HG03439 (cell line): ENCODE results near the gene CEACAM21.

Source experiments
- ATAC-seq: cut with Tn5 transposase; IDR thresholded peaks from one replicate; pipeline ENCODE4 v1.9.1; 2021; ENCODE audit warnings: mild to moderate bottlenecking, moderate library complexity; ENCODE audit not compliant: unreplicated experiment

CEACAM21 gene

DNA sequence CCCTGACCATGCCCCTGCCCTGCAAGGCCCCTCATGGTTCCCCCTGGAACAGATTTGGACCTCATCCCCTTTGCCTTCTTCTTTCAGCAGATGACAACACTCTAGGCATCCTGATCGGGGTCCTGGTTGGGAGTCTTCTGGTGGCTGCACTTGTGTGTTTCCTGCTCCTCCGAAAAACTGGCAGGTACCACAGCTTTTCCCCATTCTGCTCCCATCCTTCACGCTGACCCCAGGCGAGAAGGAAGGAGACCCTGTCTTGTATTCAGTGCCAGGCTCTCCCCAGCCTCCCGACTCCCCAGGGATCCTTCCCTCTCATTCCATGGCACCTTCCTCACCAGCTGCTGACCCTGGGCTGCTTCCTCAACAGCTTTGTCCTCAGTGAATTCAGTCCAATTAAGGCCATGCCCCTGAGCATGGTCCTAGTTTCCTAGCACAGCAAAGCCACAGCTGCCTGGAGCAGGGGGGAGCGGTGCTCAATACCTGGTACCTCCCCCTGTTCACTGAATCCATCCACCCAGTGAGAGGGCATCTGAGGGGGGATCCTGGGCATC lies 8.4 kb downstream of the CEACAM21 start:
- no peak for ATAC-seq

DNA sequence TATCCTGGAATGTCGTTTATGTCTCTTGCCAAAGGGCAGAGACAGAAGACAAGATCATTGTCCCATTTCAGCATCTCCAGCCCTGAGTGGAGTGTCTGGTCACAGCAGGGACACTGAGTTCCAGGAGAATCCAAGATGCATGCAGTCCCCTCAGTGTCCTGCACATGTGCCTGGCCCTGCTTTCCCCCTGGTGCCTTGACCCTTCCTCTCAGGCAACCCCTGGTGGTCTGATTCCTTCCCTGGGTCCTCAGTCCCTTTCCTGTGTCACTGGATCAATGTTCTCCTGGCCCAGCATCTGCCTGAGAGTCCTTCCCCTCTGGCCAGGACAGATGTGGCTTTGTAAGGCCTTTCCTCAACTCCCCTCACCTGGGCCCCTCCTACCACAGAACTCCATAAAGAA lies 9.0 kb downstream of the CEACAM21 start:
- ATAC-seq = no peak

DNA sequence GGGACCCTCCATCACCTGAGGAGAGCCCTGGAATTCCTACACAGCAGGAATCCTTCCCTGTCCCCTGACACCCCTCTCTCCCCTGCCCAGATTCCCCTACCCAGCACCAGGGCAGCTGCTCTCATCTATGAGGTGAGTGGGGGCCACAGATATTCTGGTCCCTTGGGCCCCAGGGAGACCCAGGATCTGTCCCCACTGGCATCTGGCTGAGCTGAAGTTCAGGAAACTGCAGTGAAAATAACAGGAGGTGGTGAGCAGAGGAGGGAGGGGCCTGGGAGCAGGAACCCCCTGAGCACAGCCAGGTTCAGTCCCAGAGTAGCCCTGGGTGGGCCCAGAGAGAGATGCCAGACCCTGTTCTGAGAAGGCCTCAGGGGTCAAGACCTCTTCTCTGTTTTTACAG lies 10.1 kb downstream of the CEACAM21 start:
- ATAC-seq = no peak

DNA sequence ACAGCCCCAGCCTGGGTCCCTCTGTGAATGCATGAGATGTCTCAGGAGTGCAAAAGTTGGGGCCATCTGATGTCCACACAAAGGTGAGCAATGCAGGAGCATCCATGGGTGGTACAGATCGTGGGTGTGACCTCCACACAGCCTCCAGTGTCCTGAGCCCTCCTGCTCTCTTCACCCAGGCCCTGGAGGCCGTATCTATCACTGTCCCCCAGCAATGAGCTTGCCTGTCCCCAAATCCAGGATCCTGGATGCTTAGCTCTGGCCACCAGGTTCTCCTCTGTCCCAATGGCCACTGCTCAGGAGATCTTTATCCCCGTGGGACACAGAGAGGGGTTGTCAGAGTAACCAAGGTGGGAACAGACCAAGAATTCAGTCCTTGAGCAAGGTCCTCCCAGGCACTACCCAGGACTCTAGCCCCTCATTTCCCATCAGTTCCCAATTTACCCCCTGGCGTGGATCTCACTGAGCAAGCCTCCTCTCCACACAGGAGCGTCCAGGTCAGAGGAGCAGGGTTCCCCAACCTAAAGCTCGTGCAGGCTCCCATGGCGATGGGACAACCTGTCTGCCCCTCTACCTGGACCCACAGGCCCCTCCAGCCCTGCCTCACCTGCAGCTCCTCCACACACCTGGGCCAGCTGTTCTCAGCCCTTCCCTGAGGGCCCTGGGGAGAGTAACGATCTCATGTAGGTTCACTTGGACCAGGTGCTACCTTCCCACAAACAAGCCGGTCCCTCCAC lies 11.3 kb downstream of the CEACAM21 start:
- ATAC-seq = no peak

DNA sequence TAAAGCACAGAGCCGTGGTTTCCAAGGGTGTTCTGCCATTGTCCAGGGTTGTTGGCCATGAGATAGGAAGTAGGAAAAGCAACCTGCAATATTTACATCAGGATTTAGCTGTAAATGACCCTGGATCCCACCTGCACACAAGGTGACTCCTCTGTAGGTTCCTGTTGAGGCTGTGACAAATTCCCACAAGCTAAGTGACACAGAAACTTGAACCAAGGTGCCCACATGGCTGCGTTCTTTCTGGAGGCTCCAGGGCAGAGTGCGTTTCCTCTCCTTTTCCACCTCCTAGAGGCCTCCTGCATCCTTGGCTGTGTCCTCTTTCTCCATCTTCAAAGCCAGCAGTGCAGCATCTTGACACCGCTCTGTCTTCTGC lies 11.9 kb downstream of the CEACAM21 start:
- no peak for ATAC-seq

DNA sequence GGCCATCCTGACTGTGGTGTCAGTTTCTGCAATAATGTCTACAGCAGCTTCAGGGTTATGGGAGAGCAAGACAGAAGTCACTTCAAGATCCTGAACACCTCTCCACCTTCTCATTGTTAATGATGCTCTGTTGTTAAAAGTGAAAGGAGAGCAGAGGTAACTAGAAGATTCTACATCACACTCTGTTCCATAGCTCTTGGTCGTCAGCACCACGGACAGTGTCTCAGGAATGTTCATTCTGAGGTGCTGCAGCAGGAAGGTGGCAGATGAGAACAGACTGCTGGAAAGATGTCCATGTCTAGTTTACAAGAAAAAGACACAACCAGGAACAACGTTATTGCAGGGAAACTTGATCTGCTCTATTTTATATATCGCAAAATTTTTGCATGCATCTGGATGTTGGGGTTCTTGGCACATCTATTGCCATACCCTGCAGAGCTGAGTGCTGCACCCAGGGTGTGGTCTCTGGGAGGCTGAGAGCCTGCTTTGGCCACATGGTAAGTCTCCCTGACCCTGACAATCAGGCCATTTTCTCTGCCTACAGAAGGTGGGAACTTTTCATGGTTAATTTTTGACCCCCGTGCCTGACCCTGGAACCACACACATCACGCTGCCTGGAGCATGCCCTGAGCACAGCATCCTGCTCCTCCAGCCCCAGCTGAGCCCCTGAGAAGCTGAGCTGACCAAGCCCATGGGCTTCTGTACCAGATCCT lies 12.7 kb downstream of the CEACAM21 start:
- no peak for ATAC-seq

DNA sequence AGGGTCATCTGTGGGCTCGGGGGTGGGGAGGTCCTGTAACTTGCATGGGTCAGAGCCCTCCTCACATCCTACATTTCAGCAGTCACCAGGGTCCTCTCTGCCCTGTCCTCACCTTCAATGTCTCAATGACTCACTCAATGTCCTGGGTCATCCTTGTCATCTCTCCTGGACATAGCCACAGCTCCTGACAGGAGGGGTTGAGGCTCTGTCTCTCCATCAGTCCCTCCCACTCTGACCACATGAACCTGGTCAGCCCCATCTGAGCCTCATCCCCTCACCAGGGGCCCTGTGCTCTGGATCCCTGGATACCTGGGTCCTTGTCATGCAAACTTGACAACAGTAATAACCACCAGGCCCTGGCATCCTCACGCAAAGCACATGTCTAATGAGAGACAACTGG lies 13.4 kb downstream of the CEACAM21 start:
- ATAC-seq = no peak

DNA sequence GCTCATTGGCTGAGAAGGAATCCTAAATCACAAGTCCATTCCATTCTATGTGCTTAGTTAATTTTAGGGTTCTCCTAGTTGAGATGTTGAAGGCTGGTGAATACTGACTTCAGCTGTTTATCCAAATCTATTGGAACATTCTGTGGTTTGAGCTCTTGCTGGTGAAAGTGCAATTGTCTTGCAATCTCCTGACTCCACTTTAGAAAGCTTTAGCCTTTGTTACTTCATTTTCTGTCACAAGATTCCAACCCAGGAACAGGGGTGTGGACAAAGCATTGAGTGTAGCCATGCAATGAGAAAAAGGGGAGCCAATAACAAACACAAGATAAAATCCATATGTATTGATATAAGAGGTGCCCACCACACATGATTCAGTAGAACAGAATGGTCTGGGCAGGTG lies 15.0 kb downstream of the CEACAM21 start:
- no peak for ATAC-seq

DNA sequence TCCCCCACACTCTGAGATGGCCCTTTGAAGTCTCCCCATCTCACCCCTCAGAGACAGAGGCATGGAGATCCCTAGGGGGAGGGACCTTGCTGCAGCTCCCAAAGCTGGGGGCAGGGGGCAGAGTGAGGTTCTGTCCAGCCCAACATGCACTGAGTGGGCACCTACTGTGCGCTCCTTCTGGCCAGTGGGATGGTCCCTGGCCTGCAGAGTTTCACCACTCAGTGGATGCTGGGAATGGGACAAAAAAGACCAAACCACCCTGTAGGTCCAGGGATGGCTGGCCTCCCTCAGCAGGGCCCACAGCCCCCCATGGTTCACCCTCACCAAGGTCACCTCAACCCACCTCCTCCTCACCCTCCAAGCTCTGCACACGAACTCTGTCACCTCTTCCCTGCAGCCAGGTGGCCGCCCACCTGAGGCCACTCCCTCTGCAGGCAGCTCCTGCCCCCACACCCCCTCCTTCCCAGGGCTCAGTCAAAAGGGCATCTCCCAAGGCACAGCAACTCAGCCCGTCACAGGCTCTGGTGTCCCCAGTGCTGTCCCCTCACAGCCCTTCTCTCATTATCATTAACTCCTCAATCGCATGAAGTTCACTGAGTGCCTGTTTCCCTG lies 16.1 kb downstream of the CEACAM21 start:
- no peak for ATAC-seq

DNA sequence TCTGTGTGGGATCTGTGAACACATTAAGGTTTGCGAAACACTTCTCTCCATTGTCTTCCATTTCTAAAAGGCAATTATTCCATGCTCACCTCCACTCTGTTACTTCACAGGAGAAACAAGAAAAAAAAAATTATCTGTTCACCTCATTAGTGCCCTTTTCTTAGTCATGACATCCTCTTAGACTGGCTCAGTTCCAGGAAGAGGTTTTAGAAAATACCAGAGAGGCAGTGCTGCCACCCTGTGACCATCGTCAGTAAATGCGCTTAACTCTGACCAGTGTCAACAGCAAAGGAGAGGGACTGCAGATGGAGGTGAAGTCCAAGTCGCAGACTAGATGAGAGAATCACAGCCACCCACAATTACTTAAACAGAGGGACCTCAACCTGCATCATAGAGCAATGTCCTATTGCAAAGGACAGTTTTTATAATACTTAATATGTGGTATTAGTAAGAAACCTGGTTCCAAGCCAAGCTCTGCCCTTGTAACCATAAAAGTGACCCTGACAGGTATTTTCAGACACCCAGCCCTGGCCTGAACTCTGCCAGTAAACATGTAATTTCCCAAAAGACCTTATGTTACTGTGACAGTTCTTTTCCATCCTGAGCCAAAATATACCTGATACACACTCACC lies 19.4 kb downstream of the CEACAM21 start:
- ATAC-seq = peak; percentile 58

DNA sequence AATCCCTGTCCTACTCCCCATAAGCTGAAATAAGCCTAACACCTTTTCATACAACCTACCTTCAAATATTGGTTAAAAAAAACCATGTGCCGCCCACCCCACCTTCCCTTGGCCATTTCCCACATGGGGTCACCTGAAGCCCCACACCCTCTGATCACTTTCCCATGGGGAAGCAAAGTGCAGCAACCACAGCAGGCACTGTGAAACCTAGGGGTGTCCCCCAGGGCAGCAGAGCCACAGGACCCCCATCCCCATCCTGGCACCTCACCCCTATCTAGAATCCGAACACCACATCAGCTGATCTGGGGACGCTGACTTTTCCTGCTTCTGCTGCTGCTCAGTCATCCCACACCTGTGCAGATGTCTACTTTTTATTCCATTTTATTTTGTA lies 19.9 kb downstream of the CEACAM21 start:
- ATAC-seq = no peak

DNA sequence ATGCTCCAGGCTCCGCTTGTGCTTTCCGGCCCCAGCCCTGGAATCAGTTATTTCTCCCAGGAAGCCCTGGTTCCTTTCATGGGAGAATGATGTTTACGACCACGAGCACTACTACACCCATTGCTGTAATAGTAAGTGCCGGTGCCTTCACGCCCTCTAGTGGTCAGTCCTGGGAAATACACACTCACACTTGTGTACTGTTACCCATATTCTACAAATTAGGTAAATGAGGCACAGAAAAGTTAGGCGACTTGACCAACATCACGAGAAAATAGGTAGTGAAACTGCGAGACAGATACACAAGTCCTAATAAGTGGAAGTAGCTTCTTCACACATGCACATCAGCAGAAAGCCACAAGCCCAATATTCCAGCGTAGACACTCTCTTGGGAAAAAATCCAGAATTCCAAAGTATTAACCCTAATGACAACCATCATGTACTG lies 21.7 kb downstream of the CEACAM21 start:
- ATAC-seq = peak; percentile 66

DNA sequence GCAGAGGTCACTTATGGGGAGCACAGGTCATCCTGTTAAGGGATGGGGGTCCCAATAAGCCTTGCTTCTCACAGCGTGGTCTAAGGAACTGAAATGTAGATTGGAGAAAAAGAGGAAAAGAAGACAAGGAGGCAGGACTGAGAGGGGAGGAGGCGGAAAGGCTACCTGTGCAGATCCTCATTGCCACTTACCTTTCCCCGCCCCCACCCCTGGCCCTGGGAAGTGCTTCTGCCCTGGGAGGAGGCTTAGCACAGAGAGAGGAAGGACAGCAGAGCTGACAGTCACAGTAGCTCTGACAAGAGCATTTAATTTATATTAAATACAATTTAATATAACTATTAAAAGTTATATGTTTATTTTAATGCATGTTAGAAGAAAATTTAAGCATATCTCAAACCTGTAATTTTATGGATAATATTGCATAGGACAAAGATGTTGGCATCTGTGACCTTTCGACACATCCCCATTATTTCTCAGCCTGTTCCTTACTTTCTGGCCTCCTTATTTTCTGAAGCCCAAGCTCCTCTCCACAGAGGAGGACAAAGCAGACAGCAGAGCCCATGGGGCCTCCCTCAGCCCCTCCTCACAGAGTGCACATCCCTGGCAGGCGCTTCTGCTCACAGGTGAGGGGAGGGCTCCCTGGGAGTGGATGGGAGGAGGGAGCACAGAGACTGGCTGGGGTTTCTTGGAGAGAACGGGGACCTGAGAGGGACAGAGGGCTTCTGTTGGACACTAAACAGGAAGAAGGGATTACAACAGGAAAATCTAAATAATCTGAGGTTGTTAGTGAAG lies 23.4 kb downstream of the CEACAM21 start:
- no peak for ATAC-seq

DNA sequence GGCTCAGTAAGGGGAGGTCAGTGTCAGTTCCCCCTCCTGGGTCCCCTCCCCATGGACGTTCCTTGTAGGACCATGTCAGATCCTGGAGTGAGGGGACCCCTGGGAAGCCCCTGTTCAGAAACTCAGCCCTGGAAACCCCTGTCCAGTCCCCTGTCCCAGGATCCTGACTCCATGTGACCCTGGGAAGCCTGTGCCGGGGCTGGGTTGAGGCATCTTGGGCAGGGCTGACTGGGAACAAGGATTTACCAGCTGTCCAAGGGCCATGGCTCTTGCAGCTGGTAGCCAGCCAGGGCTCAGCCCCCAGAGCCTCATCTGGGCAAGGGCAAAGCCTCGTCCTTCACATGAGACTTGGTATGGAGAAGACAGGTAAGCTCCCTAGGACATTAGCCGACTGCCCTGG lies 25.8 kb downstream of the CEACAM21 start:
- ATAC-seq = no peak

DNA sequence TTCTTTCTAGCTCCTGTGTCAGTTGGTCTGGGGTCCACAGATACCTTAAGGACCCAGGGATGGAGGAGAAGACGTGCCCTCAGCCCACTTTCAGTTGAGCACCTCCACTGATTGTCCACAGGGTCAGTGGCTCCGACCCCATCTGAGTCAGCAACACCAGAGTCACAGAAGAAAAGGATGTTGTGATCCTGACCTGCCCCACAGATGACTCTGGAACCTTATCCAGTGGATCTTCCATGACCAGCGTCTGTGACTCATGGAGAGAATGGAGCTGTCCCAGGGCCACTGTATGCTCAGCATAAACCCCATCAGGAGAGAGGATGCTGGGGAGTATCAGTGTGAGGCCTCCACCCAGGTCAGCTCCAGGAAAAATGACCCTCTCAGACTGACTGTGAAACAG lies 28.9 kb downstream of the CEACAM21 start:
- no peak for ATAC-seq

DNA sequence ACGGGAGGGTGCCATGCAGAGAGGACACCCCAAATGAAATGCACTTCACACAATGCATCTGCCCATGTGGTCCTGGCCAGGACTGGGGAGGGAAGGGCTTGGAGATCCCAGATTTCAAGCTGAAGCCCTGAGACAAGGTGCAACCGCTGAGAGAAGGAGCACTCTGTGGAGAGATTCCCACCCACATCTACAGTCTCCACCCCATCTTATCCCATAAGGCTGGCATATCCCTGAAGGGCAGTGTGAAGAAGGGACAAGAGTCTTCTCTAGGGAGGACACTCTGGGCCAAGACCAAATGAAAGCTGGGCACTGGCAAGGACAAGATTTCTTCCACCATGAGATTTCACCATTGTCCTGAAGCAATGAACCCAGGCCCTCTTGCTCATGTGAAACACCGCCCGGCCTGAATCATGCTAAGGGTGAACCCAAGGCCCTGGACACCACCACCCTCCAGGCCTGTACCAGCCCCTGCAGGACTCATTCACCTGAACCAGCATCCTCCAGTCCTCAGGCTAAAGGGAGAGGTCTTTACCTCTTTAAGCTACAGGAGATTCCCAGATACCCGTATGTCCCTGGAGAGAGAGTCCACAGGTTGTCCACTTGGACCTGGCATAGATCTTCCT lies 30.4 kb downstream of the CEACAM21 start:
- no peak for ATAC-seq

DNA sequence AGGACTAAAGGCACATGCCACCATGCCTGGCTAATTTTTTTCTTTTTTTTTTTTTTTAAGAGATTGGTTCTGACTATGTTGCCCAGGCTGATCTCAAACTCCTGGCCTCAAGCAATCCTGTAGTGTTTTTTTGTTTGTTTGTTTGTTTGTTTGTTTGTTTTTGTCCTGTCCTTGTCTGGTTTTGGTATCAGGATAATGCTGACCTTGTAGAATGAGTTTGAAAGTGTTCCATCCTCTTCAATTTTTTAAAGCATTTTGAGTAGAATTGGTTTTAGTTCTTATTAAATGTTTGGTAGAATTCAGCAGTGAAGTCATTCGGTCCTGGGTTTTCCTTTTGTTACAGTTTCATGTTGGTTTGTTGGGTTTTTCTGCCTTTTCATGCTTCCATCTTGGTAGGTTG lies 31.7 kb downstream of the CEACAM21 start:
- ATAC-seq = no peak

DNA sequence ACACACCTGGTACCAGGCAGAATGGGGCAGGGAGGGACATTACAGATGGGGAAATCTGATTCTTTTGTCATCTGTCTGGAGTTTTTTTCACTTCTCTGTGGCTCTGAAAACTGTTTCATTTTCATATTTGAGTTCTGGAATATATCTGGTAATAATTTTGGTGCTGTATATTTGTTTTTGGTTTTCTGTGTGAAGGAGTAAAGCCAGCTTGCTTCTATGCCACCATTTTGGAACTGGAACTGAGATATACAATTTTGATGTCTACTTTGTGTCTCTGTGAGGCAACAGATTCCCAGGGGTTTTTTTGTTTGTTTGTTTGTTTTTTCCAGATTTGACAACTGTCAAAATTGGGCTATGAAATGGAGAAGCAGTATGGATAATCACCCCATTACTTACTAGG lies 34.8 kb downstream of the CEACAM21 start:
- ATAC-seq = no peak

DNA sequence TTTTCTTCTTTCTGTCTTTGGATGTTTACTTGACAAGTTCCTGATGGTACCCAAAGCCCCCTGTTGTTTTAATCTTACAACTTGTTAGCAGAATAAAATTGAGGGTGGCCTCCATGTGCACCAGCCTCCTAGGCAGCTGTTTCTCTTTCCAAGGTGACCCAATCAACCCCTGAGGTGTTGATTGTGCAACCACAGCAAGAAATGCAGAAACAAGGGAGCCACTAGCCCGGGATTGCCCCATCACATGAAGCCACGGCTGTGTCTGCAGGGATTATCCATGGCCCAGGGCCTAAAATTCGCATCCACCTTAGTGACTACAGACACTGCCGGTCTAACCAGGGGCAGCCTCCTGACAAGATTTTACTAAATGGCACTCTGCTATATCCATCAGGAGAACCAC lies 36.5 kb downstream of the CEACAM21 start:
- ATAC-seq = no peak

DNA sequence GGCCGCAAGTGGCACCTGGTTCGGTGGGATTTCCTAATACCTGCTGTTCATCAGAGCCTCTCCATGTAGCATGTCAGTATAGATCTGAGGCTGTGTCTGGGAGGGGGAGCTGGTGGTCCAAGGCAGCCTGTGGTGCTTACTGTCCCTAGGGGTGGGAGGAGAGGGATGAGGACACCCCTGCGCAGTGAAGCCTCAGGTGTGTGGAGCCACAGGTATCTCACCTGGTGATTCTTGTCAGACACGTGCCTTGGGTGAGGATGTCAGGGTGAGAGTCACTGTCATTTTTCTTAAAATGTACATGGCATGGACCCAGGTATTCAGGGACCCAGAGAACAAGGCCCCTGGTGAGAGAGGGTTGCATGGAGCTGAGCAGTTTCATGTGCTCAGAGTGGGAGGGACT lies 39.2 kb downstream of the CEACAM21 start:
- ATAC-seq = no peak
